Right hindlimb (tissue), 1 donor: ENCODE measurements around the gene SLCO2A1.

Experiments used
- DNase-seq: peaks from one replicate; pipeline ENCODE4 v3.0.0-alpha.2; 2018

Gene SLCO2A1

DNA sequence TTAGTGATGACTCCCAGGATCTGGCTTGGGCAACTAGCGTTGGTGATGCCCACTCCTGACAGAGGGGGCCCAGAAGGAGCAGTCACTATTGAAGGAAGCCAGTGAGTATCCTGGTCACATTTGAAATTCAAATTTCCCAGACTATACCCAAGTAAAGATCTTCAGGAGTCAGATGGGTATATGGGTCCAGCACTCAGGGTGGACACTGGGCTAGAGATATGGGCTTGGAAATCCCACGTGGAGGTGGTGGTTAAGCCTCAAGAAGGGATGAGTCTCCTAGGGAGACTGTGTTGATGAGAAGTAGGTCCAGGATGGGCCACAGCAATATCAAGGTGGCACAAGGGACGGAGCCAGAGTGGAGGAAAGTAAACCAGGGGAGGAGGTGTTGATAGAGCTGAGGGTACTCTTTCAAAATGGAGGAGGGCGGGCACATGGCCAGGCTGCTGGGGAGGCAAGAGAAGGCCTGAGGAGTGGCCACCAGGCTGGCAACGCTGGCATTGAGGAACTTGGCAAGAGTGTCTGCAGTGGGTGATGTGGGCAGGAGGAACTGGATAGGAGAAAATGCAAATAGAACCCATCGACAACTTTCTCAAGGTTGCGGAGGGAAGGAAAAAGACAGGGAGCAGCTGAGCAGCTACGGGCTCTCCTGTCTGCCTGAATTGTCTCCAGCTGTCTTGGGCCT is 3.7 kb upstream of the SLCO2A1 start:
- DNase-seq: no peak

DNA sequence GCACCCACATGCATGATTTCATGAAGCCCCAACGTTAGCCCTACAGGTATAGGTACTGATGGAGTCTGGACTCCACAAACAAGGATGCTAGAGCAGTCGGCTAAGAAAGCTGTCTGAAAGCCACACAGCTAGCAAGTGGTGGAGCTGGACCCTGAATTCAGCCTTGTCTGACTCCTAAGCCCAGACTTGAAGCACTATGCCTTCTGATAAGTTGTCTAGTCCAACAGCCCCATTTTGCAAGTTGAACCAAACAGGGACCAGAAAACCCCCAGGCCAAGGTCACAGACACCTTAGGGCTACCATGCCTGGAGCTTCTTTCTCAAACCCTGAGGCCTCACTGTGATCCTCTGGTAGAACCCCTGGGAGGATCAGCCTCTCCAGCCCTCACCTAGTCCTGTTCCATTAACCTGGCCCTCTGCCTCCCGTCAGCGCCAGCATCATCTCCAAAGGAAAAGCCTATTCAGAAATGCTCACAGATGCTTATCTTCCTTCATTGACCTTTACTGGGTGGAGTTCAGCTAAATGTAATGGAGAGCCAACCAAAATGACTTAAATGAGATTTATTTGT is 1.7 kb upstream of the SLCO2A1 start:
- DNase-seq: no peak

DNA sequence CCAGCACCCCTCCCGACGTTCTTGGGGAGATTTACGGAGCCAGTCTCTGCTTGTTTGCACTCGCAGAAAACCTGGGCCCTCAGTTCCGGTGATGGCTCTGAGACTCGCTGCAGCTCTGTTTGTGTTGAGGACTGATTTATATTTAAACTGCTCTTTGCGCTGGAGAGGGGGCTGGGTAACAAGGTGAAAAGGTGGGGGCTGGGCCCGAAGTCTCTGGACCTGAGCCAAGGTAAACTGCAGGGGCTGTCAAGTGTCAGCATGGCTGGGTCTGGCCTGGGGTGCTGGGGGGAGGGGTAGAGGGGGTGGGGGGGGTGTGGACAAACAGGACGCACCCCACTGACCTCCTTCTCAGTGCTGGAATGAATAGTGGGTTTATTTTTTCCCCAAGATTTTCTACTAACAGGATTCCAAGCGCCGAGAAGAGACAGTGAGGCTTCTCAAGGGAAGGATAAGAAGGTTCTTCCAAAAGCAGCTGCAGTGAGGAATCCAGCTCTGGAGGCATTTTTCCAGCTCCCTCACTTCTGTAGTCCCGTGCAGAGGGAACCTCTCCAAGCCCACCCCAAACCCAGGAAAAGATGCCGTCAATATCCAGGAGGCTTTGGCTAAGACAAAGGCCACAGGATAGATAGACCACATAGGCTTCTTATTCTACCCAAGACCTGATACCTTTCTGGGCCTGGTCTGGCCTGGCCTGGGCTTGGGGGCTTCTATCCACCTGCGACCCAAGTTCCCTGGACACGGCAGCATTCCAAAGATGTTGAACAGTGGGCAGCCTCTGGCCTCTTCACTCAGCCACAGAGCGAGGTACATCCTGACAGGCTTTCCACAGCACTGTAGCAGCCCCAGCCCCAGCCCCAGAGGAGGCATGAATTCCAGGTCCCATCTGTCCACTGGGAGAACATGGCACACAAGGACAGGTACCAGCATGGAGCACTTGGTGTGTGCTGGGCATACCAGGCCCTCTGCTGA is 938 bp upstream of the SLCO2A1 start:
- DNase-seq: peak; percentile 62

DNA sequence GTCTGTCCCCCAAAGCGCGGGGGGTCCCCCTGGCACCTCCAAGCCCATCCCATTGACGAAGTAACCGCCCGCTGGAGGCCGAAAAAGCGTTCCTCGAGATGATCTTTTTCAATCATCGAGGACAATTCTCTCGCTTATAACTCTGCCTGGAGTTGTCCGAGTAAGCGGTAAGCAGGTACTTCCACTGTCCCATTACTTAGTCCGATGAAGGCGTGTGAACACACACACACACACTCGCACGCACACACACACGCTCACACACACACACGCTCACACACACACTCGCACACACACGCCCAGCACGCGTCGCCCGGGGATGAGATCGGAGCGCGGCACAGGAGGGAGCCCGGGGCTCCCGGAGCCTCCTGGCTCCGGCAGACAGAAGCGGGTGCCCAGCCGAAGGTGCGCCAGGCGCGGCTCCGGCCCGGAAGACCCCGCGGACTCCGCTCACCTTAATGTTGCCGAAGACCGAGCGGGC is 430 bp downstream of the SLCO2A1 start:
- peak; percentile 44 for DNase-seq

DNA sequence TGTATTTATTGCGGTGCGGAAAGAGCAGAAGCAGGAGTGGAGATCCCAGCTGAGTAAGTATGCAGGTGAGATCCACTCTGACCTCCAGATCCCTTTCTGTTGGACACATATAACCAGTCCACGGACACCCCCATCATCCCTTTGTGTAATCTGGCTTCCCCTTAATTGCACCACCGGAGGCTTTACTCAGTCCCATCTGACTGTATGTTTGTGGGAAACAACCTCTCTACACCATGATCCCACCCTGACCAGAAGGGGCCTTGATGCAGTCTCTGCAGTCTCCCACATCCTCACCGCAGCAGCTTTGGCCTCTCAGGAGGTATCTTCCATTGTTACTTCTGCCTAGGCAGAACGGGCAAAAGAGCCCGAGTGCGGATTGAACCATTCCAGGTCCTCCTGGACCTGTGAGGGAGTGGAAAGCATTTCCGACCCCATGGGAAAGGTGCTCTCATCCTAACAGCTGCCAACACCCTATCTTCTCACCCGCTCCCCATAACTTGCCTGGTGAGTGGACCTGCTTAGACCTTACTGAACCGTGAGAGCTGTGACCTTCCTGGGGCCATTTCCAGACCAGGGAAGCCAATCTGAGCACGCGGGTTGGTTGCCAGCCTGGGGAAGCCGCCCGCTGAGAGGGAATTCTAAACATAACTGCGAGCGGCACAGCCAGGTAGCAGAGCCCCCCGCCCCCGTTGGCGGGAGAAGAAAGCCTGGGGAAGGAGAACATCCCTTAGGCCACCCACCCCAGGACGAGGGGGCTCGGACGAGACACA is 1.1 kb downstream of the SLCO2A1 start:
- no peak for DNase-seq

DNA sequence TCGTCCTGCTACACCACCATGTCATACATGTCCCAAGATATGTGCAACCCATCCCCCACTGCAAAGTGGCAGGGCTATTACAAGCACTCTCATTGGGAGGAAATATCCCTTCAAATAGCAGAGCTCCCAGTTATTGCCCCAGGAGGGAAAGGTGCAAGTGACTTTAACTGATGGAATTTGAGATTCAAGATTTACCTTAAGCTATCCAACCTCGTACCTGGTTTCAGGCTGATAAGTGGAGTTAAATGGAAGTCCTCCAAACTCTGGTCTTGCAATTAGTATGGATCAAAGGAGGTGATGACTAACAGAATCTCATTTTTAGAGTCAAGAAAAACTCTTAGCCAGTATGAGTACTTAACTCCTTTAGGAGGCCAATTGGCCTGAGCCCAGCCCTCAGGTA is 2.1 kb downstream of the SLCO2A1 start:
- no peak for DNase-seq

DNA sequence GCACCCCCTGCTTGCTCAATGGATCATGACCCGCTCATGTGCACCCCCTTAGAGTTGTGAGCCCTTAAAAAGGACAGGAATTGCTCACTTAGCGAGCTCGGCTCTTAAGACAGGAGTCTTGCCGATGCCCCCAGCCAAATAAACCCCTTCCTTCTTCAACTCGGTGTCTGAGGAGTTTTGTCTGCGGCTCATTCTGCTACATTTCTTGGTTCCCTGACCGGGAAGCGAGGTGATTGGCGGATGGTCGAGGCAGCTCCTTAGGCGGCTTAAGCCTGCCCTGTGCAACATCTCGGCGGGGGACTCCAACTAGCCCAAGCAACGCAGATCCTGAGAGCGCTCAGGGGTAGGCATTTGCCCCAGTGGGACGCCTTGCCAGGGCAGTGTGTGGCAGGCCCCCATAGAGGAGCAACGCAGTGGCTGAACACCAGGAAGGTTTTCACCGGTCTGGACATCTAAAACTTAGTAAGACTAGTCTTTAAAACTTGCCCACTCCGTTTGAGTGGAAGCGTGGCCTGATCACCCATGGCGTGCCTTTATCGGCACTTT is 9.5 kb downstream of the SLCO2A1 start:
- no peak for DNase-seq

DNA sequence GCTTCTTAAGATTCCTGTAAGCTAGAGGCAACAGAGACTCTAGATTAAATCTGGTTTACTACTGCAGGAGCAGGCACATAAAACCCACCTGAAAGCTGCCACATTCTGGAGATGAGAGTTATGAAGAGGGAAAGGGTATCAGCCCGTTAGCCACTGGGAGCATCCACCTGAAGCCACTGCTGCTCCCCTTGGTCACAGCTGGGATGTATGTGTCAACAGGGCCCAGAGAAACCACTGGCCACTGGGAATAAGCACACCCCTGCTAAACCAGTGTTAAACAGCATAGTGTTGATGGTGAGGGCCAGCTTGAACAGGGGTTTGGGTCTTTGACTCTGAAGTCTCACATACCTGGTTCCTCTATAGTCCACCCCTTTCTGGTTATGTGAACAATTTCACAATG is 10.9 kb downstream of the SLCO2A1 start:
- no peak for DNase-seq

DNA sequence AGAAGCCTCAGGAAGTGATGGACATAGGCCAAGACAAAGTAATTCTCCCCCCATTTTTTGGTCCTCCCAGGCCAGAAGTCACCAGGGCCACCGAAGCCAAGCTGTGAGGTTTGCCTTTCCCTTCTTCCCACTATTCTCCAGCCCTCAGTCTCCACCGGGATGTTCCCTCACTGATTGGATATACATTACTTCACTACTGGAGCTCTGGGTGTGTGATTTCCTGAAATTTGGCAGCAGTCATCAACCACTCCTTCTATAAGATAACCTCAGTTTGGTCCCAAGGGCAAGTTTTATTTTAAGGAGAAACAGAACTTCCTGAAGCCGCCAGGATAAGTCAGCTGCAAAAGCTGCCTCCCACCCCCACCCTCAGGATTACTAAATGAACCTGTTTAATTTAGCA is 11.3 kb downstream of the SLCO2A1 start:
- DNase-seq: no peak

DNA sequence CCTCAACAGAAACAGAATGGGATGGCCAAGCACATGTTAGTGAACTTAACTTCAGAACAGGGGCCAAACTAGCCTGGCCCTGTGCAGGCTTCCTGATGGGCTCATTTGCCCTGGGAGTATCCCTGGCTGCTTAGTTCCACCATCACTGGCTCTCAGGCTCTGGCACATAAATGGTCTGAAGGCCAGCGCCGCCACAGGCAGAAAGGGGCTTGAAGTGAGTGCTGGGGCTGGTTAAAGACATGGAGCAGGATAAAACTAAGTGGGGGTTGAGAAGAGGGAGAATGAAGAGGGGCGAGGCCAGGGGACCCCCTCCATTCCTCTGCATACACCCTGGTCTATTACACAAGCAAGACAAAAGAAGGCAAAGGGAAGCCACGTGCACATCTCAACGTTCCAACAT is 12.2 kb downstream of the SLCO2A1 start:
- no peak for DNase-seq

DNA sequence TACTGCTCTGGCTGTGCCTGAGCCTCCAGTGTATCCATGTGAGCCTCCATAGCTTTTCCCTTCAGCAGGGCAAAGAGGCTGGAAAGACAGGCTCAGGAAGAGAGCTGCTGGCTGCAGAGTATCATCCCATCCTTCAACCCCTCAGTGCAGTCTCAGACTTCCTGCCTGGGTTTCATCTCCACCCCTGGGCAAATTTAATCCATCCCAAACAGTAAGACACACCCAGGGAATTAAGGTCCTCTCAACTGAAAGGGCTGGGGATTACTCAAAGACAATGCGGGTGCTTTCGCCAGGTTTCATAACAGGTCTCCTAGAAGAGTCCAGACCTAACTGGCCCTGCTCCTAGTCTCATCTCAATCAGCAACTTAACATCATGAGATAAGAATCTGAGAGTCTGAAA is 15.5 kb downstream of the SLCO2A1 start:
- DNase-seq: no peak

DNA sequence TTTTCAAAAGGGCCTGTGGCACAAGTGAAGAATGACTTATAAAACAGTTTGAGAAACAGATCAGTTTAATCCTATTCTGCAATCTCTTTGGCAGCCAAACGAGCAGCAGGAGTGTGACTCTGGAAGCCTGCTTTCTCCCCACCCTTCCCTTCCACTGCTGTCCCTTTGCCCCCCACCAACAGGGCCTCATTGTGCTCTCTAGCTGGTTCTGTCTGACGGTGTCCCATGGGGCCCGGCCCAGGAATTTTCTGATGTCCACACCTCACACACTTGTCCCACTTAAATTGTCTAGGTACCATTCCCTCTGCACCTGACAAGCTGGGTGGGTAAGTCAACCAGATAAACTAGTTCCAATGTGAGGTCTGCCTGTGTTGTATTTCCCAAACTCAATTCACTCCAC is 16.4 kb downstream of the SLCO2A1 start:
- DNase-seq: no peak

DNA sequence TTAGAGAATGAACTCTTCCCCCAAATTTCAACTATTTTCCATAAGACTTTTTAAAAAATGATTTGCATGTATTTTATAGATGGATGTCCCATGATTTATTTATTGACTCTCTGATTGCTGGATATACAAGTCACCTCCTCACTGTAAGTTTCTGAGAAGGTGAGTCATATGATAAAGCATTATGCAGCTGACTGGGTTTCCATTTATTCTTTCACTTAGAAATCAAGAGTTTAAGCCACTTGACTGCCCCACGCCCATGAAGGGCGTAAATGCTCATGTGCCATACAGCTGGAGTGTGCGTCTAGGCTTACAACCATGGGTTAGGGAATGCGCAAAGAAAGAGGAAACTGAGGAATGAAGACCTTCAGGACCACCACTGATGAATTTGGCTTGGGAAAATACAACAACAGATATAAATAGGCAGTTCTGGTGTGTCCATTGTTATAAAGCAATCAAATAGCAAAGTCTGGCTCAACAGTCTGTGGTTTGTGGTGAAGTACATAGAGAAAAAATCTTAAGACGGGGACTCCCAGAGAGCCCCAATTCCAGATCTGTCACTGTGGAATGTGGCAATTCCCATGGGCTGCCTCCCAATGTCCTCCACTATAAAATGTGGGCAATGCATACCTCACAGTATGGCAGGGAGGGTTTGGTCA is 20.3 kb downstream of the SLCO2A1 start:
- DNase-seq: no peak

DNA sequence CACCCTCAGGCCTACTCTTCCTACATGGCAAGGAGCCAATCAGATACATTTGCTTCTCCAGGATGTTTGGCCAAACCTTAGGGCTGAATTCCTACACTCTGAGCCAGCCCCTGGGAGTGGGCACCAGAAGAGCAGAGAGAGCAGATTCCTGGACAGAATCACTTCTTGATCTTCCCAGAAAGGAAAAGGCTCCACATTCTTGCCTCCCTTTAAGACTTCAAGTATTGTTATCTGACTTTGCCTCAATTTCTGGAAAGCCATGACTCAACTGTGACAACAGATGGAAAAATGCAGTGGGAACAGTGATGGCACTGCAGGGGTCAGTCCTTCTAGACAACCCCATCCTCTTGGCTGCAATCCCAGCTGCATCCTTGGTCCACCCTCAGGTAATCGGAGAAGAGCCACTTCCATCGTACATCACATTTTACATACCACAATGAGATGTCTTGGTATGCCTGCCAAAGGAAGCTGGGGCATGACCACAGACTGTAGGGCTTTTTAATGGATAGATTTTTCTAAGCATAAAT is 21.0 kb downstream of the SLCO2A1 start:
- DNase-seq: no peak

DNA sequence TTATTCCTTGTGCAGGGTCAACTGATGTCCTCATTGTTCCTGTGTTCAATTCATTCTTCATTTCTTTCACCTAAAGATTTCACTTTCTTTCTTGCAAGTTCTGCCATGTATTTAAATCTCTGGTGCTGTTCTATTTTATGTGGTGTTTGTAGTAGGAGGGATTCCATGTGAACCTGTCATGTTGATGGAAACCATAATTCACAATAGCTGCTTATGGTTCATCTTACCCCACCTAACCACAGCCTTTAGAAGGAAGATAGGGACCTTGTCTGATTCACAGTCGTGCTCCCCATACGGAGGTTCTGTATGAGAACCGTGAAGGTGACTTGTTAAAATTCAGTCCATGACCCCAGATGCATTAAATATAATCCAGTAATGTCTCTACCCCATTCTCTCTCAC is 21.9 kb downstream of the SLCO2A1 start:
- DNase-seq: no peak

DNA sequence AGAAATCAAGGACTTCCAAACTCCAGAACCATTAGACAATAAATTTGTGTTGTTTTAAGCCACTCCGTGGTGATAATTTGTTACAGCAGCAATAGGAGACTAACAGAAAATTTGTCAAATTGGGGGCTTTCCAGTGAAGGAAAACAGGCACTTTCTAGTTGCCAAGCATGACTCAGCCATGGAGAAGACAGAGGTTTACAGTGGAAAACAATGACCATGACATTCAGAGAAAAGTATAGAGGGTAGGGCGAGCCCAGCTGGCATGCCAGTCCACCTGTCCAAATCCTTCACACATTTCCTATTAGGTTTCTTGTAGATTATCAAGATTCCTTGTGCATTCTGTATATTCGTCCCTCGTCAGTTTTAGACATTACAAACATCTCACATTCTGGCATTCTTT is 24.9 kb downstream of the SLCO2A1 start:
- DNase-seq: no peak

DNA sequence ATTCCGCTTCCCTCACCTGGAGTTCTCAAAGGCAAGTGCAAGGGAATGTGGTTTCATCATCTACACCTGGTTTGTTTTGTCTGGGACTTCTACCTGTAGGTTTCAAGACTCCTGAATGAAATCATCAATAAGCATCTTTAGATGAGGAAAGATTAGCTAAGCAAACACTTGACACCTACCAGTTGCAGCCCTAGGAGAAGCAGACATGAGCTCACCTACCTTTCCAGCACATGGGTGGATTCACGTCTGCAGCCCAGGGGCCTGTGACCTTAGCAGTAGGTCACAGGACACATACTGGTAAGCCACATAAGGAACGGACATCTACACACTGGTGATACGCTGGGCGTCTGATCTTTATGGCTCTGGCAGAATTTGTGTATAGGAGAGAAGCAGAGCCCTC is 26.7 kb downstream of the SLCO2A1 start:
- no peak for DNase-seq

DNA sequence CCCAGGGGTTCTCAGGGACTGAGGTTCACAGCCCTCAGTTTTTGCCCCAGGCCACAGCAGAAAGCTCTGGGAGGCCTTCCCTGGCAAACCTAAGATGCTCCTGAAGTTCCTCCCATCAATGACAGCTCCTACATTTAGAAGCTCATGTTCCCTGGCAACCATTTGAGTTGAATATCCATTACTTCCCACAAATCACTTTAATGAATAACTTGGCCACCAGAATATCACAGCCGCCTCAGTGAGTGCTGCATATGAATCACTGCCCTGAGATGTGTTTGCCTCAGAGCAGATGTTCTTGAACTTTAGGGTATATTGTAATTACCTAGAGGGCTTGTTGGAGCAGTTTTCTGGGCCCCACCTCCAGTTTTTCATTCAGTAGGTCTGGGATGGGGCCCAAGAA is 27.4 kb downstream of the SLCO2A1 start:
- no peak for DNase-seq

DNA sequence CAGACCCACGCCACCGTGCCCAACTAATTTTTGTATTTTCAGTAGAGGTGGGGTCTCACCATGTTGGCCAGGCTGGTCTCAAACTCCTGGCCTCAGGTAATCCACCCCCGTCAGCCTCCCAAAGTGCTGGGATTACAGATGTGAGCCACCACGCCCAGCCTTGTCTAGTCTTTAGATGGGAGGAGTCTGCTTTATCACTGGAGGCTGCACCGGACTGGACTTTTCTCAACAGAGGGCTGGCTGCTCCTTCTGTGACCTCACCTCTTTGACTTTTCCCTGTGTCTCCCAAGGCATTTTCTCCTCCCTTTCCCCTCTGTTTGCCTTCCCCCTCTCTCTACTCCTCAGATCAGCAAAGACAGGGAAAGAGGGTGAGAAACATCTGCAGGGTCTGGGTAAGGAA is 28.5 kb downstream of the SLCO2A1 start:
- no peak for DNase-seq

DNA sequence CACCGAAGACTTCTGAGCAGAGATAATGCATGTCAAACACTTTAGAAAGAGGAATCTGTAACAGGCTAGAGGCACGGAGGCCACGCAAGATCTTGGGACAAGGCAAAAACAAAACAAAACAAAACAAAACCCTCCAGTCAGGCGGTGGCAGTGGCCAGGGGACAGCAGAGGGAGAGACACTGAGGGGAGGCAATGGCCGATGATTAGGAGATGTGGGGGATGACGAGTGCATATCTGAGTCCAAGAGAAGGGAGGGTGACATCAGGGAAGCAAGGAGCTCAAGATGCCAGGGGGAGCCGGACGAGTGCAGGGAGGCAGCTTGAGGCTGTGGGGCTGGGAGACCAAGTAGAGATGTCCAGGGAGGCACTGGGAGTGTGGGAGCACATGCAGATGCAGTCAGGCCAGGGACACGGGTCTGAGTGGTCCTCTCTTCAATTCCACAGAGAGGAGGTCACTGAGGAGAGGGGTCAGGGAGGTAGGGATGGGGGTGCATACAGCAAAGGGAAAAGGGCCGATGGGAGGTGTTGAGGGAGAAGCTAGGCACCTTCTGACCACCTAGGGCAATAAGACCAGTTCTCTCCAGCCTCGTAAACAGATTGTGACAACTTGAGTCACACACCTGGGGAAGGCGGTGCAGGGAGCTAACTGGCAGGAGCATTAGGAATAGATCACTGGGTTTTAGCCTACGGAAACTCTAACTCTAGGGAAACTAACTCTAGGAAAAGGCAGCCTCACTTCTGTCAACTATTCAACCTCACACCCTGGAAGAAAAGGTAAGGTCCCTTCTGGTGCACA is 29.6 kb downstream of the SLCO2A1 start:
- no peak for DNase-seq

DNA sequence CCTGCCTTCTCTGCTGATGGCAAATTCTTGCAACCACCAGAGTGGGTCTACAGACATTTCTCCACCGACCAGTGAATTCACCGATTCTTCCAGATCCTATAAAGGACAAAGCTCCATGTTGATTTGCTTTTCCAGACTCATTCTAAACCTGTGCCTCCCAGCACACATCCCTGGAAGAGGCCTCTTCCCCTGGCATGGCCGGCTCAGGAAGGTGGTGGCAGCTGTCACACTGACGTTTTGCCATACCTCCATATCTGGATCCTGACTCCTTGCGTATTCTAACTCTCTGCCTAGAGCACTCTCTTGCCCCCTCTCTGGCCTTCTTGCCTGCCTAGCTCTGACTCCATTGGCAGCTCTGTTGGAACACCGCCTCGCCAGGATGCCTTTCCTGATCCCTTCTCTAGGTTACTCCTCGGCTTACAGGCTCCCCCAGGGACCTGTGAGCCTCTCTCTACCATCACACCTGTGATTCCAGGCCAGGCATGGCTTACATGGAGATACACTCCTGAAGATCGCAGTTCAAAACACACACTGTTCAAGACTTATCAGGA is 31.0 kb downstream of the SLCO2A1 start:
- DNase-seq: no peak
